GM21717 (cell line): ENCODE data around the gene AOC2.
"Not testable (repeated sequence)": the region's sequence is repeated elsewhere in the genome, so short reads cannot be mapped to it uniquely, and the experiment has no call there.

Source experiments
- ATAC-seq: cut with Tn5 transposase; IDR thresholded peaks from one replicate; pipeline ENCODE4 v1.9.1; 2021; ENCODE audit warnings: mild to moderate bottlenecking, moderate library complexity; ENCODE audit not compliant: unreplicated experiment

Gene AOC2

DNA sequence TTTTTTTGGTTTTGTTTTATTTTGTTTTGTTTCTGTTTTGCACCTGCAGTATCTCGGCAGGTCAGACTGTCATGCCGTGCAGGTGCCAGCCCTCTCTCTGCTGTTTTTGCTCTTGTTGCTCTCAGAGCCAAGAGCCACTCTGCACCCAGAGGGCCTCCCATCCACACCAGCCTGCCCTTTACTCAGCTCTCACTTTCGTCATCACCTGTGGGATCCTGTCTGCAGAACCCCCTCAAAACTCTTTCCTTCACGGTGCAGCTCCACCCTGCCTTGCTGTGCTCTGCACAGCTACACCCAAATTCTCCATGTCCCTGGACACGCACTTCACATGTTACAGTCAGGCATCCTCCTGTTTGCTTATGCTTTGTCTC, 9.2 kb downstream of the AOC2 start:
- ATAC-seq = no peak

DNA sequence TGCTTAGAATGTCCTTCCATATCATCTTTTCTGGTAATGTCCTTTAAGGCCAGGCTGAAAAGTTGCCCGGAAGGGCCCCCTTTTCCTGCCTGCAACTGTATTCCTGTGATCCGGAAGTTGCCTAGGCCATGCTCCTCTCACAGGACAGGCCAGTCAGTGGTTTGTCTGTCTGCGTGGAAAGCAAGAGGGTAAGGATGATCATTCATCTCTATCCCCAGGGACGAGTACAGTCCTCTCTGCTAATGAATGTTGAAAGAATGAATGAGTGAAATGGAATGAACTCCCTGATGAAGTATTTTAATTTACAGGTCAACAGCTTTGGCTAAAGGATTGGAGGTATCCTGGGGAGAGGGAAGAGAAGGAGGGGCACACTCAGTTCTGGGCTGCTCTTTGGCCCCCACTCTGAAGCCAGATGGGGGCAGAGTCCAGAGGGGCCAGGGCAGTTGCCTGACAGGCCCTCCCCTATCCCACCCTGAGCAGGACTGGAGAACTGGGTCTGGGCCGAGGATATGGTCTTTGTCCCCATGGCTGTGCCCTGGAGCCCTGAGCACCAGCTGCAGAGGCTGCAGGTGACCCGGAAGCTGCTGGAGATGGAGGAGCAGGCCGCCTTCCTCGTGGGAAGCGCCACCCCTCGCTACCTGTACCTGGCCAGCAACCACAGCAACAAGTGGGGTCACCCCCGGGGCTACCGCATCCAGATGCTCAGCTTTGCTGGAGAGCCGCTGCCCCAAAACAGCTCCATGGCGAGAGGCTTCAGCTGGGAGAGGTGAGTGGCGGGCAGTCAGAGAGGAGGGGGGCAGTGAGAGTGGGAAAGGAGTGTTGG, 9.8 kb downstream of the AOC2 start:
- ATAC-seq = no peak

DNA sequence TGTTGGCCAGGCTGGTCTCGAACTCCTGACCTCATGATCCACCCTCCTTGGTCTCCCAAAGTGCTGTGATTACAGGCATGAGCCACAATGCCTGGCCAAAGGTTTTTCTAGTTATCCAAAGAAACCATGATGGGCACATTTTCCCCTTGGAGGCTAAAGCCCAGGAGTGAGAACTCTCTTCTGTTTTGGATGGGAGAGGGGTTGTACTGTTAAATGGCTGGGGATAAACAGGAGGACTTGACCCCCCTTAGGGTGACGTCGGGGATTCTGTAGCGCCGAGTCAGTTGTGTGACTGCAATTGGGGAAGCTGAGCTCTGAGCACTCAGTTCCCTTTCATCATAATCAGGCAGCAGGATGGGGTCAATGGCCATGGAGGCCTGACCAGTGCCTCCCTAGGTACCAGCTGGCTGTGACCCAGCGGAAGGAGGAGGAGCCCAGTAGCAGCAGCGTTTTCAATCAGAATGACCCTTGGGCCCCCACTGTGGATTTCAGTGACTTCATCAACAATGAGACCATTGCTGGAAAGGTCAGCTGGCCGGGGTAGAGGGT, 10.7 kb downstream of the AOC2 start:
- ATAC-seq = no peak

- not testable (repeated sequence) for ATAC-seq
These were observed 11.7 kb downstream of the AOC2 start for GRCh38 chr17:42856093-42856492.

DNA sequence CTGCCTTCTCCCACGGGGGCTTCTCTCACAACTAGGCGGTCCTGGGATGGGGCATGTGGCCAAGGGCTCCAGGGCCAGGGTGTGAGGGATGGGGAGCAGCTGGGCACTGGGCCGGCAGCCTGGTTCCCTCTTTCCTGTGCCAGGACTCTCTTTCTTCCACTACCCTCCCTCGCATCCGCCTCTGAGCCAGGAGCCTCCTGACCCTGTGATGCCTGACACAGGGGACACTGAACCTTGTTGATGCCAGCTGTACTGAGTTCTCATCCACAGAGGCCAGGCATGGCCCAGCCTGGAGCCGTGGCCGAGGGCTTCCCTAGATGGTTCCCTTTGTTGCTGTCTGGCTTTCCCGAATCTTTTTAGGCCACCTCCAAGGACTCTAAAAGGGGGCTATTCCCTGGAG, 12.1 kb downstream of the AOC2 start:
- ATAC-seq = not testable (repeated sequence)

- no peak for ATAC-seq
These were observed 13.0 kb downstream of the AOC2 start for GRCh38 chr17:42857389-42857788.

DNA sequence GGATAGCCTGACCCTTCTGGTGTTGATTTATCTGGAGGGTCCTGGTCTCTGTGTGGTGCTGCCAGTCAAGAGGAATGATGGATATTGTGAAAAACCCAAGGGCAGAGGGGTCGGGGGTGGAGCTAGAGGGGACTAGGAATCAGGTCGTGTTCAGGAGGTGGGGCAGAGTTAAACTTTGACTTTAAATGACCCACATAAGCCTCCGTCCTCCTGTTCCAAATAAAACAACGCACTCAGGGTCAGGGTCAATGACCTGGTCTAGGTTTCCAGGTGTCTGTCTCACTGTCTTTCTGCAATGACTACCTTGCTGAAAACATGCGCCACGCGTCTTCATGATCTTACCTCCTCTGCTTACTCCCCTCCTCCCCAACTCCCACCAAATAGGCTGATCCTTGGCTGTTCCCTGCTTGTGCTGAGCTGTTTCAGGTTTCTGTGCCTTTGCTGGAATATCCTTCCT, 21.3 kb downstream of the AOC2 start:
- no peak for ATAC-seq

DNA sequence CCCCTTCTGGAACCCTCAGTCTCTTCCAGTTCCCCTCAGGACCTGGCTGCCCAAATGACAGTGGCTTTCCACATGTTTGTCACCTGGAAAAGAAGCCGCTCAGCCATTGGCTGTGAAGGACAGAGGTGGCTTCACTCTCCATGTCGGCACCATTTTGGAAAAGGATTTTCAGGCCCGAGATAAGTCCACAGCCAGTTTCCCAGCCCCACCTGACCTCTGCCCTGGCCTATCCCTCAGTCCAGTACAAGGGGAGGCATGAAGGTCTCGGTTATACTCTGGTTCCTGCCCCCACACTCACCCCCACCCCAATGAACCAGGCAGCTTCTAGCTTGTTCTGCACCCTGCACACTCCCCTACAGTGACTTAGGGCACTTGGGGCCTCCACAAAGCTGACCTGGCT, 21.8 kb downstream of the AOC2 start:
- no peak for ATAC-seq

DNA sequence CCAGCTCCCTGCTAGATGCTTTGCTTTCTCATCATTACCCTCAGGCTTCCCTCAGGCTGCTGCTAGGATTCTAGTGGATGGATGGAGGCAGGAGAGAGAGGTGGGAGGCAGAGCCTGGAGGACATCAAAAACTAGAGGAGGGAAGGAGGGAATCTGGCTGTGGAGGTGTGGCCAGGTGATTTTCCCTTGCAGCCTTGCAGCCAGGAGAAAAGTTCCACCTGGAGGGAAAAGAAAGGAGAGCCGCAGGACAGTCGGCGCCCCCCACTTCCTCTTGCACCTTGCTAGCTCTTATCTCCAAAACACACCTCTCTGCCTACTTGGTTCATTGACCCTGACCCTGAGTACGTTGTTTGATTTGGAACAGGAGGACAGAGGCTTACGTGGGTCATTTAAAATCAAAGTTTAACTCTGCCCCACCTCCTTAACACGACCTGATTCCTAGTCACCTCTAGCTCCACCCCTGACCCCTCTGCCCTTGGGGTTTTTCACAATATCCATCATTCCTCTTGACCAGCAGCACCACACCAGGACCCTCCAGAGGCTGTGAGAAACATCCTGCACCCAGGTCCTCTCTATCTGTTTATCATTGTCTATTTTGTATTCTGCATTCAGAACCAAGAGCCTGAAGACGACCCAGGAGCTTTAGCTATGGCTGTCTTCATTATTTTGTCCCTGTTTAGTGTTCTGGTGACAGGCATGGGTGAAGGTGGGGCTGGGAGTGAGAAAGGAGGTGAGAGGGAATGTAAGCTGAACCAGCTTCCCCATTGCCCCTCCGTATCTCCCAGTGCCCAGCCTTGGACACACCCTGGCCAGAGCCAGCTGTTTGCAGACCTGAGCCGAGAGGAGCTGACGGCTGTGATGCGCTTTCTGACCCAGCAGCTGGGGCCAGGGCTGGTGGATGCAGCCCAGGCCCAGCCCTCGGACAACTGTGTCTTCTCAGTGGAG, 22.5 kb downstream of the AOC2 start:
- no peak for ATAC-seq

DNA sequence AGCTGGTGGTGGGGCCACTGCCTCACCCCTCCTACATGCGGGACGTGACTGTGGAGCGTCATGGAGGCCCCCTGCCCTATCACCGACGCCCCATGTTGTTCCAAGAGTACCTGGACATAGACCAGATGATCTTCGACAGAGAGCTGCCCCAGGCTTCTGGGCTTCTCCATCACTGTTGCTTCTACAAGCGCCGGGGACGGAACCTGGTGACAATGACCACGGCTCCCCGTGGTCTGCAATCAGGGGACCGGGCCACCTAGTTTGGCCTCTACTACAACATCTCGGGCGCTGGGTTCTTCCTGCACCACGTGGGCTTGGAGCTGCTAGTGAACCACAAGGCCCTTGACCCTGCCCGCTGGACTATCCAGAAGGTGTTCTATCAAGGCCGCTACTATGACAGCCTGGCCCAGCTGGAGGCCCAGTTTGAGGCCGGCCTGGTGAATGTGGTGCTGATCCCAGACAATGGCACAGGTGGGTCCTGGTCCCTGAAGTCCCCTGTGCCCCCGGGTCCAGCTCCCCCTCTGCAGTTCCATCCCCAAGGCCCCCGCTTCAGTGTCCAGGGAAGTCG, 23.4 kb downstream of the AOC2 start:
- not testable (repeated sequence) for ATAC-seq

GRCh38 chr17:42868338-42868737, 24.0 kb downstream of the AOC2 start:
- ATAC-seq = no peak

GRCh38 chr17:42871647-42872046, 27.3 kb downstream of the AOC2 start:
- ATAC-seq = no peak

- no peak for ATAC-seq
These were observed 28.0 kb downstream of the AOC2 start for GRCh38 chr17:42872251-42872965.

DNA sequence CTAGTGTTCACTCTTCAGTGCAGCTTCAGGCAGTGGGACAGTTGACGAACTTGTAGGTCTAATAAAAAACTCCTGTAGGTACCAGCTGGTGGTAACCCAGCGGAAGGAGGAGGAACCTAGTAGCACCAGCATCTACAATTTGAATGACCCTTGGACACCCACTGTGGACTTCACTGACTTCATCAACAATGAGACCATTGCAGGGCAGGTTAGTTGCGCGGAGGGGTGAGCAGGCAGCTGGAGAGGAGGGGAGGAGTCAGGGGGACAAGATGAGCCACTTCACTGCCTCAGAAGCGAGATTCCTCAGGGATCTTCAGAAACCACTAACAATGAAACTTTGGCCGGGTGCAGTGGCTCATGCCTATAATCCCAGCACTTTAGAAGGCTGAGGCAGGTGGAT, 28.9 kb downstream of the AOC2 start:
- no peak for ATAC-seq

DNA sequence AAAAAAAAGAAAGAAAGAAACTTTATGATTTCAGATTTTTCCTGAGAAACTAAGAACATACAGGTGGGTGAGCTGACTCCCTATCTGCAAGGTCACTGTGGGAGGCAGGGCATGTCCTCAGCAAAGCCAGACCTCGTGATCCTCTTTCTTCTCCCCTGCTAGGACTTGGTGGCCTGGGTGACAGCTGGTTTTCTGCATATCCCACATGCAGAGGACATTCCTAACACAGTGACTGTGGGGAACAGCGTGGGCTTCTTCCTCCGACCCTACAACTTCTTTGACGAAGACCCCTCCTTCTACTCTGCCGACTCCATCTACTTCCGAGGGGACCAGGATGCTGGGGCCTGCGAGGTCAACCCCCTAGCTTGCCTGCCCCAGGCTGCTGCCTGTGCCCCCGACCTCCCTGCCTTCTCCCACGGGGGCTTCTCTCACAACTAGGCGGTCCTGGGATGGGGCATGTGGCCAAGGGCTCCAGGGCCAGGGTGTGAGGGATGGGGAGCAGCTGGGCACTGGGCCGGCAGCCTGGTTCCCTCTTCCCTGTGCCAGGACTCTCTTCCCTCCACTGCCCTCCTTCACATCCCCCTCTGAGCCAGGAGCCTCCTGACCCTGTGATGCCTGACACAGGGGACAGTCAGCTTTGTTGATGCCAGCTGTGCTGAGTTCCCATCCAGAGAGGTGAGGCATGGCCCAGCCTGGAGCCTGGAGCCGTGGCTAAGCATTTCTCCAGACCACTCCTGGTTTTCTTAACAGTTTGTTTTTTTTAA, 29.7 kb downstream of the AOC2 start:
- not testable (repeated sequence) for ATAC-seq

GRCh38 chr17:42877037-42877436, 32.7 kb downstream of the AOC2 start:
- no peak for ATAC-seq

DNA sequence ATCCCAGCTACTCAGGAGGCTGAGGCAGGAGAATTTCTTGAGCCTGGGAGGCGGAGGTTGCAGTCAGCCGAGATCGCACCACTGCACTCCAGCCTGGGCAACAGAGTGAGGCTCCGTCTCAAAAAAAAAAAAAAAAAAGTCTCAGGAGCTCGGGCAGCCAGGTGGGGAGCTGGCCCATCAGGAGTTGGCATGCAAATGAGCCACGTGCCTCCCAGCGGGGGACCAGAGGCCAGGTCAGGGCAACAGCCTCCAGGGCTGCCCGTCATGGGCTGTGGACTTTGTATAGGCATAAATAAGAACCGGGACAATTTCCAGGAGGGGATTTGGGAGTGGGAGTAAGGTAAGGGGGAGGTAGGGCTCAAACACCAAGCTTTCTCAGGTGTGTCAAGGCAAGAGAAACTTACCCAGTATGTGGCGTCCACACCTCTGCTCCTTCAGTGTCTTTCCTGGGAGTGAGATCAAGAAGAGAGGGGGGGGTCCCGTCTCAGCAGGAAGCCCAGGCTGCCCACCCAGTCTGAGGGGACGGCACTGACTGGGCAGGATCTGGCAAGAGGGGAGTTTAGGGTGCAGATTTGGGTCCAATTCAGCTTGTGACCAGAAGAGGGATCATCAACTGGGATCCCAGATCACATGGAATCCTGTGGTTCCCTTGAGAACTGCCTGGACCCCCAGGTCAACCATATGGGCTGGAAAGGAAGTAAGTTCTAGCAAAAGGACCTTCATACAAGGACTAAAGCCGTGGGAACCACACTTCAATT, 33.9 kb downstream of the AOC2 start:
- no peak for ATAC-seq

DNA sequence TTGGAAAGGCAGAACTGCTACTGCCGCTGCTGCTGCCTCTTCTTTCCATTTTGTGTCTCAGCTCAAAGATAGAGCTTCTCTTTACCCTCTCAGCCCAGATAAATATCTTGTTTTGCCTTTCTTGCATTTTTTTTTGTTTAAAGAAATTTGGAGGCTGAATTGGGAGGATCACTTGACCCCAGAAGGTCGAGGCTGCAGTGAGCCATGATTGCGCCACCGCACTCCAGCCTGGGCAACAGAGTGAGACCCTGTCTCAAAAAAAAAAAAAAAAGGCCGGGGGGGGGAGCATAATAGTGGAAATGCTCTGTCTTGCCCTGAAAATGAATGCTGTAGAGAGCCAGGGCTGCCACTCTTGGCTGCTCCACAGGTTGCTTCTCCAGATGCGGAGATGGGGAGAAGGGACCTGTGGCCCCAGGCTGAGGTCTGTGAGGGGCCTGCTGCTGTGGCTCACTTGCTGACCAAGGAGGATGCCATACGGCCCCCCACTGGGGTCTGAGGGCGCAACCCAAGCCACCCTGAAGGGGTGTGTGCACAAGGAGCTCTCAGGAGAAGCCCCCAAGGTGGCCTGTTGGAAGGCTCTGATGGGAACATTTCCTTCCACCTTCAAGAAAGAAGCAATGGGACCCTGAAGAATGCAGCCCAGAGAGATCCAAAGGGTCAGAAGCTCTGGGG, 34.7 kb downstream of the AOC2 start:
- no peak for ATAC-seq

DNA sequence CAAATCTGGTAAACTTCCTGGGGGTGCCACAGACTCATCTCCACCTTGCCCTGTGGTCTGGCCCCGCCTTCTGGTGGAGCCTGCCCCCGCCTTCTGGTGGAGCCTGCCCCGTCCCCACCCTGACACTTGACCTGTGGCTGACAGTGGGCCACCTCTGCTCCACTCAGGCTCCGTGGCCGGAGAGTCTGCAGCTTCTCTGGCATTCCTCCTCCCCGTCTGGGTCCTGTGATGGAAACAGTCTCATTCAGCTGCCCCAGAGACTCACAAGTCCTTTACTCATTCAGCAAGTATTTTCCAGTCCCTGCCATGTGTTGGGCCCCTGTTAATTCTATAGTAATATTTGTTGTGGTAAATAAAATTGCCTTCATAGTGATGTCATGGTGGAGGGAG, 35.2 kb downstream of the AOC2 start:
- ATAC-seq = no peak
